ENCODE data around the gene ECHS1. TPM values are rescaled to one million over a fixed set of nuclear protein-coding genes. Genes with fewer than 3 reads are reported as not detected.

Gene ECHS1
- total RNA-seq, 1 experiment from 2014 or later: 90.7 TPM

DNA sequence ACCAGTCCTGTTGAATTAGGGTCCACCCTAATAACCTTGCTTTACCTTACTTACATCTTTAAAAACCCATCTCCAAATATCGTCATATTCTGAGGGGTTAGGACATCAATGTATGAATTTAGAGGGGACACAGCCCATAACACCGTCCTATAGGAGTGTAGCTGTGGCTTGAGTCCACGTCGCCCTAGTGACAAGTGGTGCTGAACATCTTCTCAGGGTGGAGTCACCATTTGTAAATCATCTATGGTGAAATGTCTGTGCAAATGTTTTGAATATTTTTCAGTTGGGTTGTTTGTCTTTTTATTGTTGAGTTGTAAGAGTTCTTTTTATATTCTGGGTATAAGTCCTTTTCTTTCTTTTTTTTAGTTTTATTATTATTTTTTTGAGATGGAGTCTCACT lies 31.2 kb downstream of the ECHS1 start:
- ChIA-PET CTCF (no interaction called here), POLR2A (ENCODE audit: unreplicated experiment) (no interaction called here)
- Histone ChIP-seq H3K9me3 (ENCODE audit: insufficient read depth, low read depth) (no peaks in the 10 kb centered on the region), H3K4me2 (no peak overlapping the region), H2AFZ (no peak overlapping the region), H3K79me2 (ENCODE audit: low read depth) (no peaks in the 10 kb centered on the region), H4K20me1 (ENCODE audit: insufficient read depth) (no peaks in the 10 kb centered on the region), H3K9me2 (ENCODE audit: insufficient read depth) (no peaks in the 10 kb centered on the region), H3K4me3 (no peak overlapping the region), H3F3A (ENCODE audit: insufficient read depth, low read depth) (no peaks in the 10 kb centered on the region), H3K36me3 (ENCODE audit: low read depth) (no peaks in the 10 kb centered on the region), H3K27me3 (ENCODE audit: insufficient read depth, low read depth) (no peaks in the 10 kb centered on the region), H3K4me1 (replicated peaks; ENCODE audit: insufficient read depth) (no peaks in the 10 kb centered on the region), H3K27ac (no peak overlapping the region)
- no TSS peak for BruUV-seq (replicated peaks)
- TF ChIP-seq, protein P1, sequence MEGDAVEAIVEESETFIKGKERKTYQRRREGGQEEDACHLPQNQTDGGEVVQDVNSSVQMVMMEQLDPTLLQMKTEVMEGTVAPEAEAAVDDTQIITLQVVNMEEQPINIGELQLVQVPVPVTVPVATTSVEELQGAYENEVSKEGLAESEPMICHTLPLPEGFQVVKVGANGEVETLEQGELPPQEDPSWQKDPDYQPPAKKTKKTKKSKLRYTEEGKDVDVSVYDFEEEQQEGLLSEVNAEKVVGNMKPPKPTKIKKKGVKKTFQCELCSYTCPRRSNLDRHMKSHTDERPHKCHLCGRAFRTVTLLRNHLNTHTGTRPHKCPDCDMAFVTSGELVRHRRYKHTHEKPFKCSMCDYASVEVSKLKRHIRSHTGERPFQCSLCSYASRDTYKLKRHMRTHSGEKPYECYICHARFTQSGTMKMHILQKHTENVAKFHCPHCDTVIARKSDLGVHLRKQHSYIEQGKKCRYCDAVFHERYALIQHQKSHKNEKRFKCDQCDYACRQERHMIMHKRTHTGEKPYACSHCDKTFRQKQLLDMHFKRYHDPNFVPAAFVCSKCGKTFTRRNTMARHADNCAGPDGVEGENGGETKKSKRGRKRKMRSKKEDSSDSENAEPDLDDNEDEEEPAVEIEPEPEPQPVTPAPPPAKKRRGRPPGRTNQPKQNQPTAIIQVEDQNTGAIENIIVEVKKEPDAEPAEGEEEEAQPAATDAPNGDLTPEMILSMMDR (conservative IDR thresholded peaks at IDR 0.05): no peak
- TF ChIP-seq EZH2 (IDR thresholded peaks at IDR 0.05; ENCODE audit: low read depth): no peak
- intact Hi-C loops (cut with micrococcal nuclease; ENCODE audit: unreplicated experiment): no loop called here
- DNase-seq: no peak

DNA sequence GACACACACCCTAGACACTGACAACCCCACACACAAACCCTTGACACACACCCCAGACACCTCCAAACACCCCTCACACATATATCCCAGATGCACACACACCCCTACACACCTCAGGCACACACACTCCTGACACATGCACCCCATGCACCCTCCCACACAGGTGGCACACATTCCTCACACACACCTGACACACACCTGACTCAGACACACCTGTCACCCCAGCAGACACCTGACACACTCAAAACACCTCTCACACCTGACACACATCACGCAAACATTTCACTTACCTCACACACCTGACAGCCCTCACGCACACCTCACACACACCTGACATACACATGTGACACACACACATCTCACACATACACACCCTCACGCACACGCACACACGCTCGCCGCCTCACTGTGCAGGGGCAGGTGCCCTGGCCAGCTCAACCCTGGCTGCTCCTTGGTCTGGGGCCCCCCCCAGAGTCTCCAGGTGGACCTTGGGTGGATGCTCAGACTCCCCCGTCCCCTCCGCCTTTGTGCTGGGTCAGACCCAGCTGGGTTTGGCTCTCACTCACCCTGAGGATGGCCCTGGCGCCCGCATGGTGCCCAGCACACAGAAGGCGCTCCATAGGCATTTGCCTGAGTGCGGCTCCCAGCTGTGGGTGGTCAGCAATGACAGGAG lies 33.3 kb downstream of the ECHS1 start:
- Histone ChIP-seq H3K79me2 (ENCODE audit: low read depth) (no peaks in the 10 kb centered on the region), H2AFZ (no peak overlapping the region), H3K4me1 (replicated peaks; ENCODE audit: insufficient read depth) (no peaks in the 10 kb centered on the region), H3K36me3 (ENCODE audit: low read depth) (no peaks in the 10 kb centered on the region), H3K9me2 (ENCODE audit: insufficient read depth) (no peaks in the 10 kb centered on the region), H3K4me3 (no peak overlapping the region), H4K20me1 (ENCODE audit: insufficient read depth) (no peaks in the 10 kb centered on the region), H3K27me3 (ENCODE audit: insufficient read depth, low read depth) (no peaks in the 10 kb centered on the region), H3F3A (ENCODE audit: insufficient read depth, low read depth) (no peaks in the 10 kb centered on the region), H3K27ac (no peak overlapping the region), H3K9me3 (ENCODE audit: insufficient read depth, low read depth) (no peaks in the 10 kb centered on the region), H3K4me2 (no peak overlapping the region)
- no peak for DNase-seq
- intact Hi-C loops (cut with micrococcal nuclease; ENCODE audit: unreplicated experiment): no loop called here
- BruUV-seq (replicated peaks): no TSS peak
- TF ChIP-seq, protein P1 (conservative IDR thresholded peaks at IDR 0.05): no peak
- TF ChIP-seq EZH2 (IDR thresholded peaks at IDR 0.05; ENCODE audit: low read depth): no peak
- POLR2A ChIA-PET (ENCODE audit: unreplicated experiment): no interaction called here
- CTCF ChIA-PET: no interaction called here

DNA sequence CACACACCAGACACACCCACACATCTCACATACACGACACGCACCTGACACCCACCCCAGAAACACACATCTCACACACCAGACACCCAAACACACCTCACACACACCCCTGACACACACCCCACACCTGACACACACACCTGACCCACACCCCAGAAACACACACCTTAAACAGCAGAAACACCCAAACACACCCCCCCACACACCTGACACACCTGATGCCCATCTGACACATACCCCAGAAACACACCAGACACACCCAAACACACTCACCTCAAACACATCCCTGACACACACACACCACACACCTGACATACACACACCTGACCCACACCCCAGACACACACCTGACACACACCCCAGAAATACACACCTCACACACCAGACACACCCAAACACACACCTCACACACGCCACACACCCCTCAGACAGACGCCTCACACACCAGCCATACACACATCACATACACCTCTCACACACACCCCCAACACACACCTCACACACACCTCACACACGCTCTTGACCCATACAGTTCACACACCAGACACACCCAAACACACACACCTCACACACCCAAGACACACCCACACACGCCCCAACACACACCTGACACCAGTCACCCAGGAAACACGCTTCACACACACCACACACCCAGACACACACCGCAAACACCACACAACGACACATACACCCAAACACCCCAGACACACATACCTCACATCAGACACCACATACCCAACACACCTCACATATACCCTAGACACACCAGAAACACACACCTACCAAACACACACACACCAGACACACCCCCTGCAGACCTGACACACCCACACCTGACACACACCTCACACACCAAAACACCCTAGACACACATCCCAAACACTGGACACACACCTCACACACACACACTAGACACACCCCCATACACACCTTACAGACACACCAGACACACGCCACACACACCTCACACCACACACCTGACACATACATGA lies 34.8 kb downstream of the ECHS1 start:
- intact Hi-C loops (cut with micrococcal nuclease; ENCODE audit: unreplicated experiment): no loop called here
- H3K4me2 ChIP-seq: no peak overlapping the region
- H3K36me3 ChIP-seq (ENCODE audit: low read depth): no peaks in the 10 kb centered on the region
- no peak for TF ChIP-seq EZH2 (IDR thresholded peaks at IDR 0.05; ENCODE audit: low read depth)
- TF ChIP-seq, protein P1 (conservative IDR thresholded peaks at IDR 0.05): no peak
- no peak for DNase-seq
- H3K4me3 ChIP-seq: no peak overlapping the region
- H4K20me1 ChIP-seq (ENCODE audit: insufficient read depth): no peaks in the 10 kb centered on the region
- H3K9me3 ChIP-seq (ENCODE audit: insufficient read depth, low read depth): no peaks in the 10 kb centered on the region
- ChIA-PET CTCF (no interaction called here), POLR2A (ENCODE audit: unreplicated experiment) (no interaction called here)
- H3K4me1 ChIP-seq (replicated peaks; ENCODE audit: insufficient read depth): no peaks in the 10 kb centered on the region
- H3K79me2 ChIP-seq (ENCODE audit: low read depth): no peaks in the 10 kb centered on the region
- H2AFZ ChIP-seq: no peak overlapping the region
- H3K9me2 ChIP-seq (ENCODE audit: insufficient read depth): no peaks in the 10 kb centered on the region
- H3K27me3 ChIP-seq (ENCODE audit: insufficient read depth, low read depth): no peaks in the 10 kb centered on the region
- H3F3A ChIP-seq (ENCODE audit: insufficient read depth, low read depth): no peaks in the 10 kb centered on the region
- no peak overlapping the region for H3K27ac ChIP-seq
- no TSS peak for BruUV-seq (replicated peaks)
